Fibroblast of the aortic adventitia (primary cell): ENCODE results near the gene CXCL10. TPM values are rescaled to one million over a fixed set of nuclear protein-coding genes. Genes with fewer than 3 reads are reported as not detected.

Experiments
- DNase-seq: peaks from one replicate; pipeline ENCODE4 v3.0.0-alpha.2; 2010; ENCODE audit warnings: low read depth
- H3K4me3 ChIP-seq: 2 replicates; pipeline ENCODE4 v1.5.1; 2011; ENCODE audit warnings: low read depth, mild to moderate bottlenecking, control low read depth, low read length, moderate library complexity
- total RNA-seq: library from RNA; depleted of rRNA; stranded (reverse); fragments of >200 nt; gene quantifications from 2 replicates; pipeline ENCODE4 v1.2.3, GENCODE V29; 2012; ENCODE audit warnings: low replicate concordance
- TF ChIP-seq, protein P1 (sequence below): IDR thresholded peaks from 2 replicates; pipeline ENCODE4 v1.5.1; 2011; ENCODE audit warnings: mild to moderate bottlenecking, low read length, control low read depth, inconsistent platforms; ENCODE audit not compliant: insufficient read depth

Gene CXCL10
- total RNA-seq, 1 donor = not detected

DNA sequence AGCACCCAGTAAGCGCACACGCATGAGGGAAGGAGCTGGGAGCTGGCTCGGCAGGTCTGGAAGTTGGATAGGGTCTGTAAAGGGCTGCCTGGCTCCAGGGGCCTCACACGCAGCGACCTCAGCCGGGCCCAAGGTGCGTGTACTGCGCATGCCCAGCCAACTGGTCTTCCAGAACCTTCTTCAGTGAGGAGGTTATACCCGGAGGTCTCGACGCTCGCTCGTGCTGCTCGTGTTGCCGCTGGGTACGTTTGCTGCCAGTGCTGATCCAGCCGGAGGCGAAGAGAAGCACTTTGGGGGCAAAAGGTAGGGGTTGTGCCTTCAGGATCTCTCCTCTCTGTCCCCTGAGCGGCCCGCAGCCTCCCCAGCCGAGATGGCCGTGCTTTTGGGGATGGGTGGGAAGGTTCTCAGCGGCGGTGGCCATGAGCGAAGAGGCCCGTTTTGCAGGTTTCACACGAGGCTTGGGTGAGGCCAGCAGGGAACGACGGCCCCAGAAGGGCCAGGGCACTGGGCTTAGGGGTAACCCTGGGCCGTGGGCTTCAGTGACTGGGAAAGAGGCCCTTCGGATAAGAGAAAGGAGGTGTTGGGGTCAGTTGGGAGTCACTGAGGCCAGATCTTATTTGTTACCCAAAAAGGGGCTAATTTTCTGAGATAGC lies 12.2 kb downstream of the CXCL10 start:
- H3K4me3 ChIP-seq = no peak overlapping the region
- TF ChIP-seq, protein P1, sequence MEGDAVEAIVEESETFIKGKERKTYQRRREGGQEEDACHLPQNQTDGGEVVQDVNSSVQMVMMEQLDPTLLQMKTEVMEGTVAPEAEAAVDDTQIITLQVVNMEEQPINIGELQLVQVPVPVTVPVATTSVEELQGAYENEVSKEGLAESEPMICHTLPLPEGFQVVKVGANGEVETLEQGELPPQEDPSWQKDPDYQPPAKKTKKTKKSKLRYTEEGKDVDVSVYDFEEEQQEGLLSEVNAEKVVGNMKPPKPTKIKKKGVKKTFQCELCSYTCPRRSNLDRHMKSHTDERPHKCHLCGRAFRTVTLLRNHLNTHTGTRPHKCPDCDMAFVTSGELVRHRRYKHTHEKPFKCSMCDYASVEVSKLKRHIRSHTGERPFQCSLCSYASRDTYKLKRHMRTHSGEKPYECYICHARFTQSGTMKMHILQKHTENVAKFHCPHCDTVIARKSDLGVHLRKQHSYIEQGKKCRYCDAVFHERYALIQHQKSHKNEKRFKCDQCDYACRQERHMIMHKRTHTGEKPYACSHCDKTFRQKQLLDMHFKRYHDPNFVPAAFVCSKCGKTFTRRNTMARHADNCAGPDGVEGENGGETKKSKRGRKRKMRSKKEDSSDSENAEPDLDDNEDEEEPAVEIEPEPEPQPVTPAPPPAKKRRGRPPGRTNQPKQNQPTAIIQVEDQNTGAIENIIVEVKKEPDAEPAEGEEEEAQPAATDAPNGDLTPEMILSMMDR = no peak
- DNase-seq = no peak

DNA sequence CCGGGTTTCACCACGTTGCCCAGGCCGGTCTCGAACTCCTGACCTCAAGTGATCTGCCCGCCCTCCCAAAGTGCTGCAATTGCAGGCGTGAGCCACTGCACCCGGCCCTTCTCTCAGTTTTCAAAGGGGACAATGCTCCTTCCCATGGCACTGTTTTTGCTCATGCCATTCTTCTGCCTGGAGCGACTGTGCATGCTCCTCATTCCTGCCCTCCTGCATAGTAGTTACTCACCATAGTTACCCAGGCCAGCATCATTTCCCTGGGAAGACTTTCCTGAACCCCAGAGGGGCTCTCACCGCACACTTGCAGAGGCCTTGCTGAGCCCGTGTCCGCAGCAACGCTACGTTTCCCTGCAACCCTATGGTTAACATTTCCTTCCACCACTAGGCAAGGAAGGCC lies 12.7 kb downstream of the CXCL10 start:
- no peak overlapping the region for H3K4me3 ChIP-seq
- TF ChIP-seq, protein P1 = no peak
- DNase-seq = no peak

DNA sequence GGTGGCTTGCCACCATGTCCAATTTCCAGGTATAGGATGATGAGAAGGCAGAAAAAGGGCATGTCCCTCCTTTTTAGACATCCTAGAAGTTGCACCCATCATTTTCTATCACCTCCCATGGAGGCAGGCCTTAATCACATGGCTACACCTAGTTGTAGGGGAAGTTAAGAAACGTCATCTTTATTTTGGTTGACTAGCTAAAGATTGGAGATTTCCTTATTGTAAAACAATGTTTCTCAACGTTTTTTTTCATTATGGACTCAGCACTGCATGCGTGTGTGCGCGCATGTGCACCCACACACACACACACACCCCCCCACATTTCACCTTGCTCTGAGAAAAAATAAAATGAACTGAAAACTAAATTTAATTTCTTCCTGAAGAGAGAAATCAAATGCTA lies 14.0 kb downstream of the CXCL10 start:
- no peak overlapping the region for H3K4me3 ChIP-seq
- TF ChIP-seq, protein P1 = no peak
- no peak for DNase-seq

DNA sequence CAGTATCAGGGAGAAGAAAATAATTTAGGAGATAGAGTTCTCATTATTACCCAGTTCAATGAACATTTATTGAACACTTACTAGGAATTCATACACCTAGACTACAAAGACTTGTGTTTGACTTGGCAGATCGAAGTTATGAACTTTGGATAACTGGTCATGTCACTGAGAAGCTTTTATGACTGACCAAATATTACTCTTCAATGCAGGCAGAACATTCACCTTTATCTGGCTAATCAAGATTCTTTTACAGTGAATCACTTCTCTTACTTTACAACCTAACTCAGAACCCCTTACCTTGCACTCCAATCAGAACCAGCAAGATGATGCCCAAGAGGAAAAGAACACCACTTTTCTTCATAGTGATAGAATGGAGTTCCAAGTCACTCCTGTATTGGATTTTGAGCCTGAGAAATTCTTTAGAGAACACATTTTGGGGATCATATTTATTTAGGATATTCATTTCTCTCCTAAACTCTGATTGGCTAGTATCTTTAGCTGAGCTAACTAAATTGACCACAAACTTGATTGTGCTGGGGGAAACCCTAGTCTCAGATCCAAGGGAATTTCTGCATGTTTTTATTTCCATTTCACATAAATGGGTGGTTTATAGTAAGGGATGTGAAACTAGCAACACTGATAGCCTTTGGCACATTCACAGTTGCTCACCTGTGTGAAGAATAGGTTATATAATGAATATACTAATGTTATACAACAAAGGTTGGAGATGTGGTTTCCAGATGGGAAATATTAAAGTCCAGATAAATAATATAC lies 16.0 kb downstream of the CXCL10 start, which contains the start of gene CXCL9:
Gene CXCL9 (minus strand): TSS at position 421 of the 774 bp plus-strand sequence. CDS start 60 bp downstream, at position 361.
- DNase-seq = no peak
- TF ChIP-seq, protein P1 = no peak
- H3K4me3 ChIP-seq = no peak within 1 kb of the TSS

DNA sequence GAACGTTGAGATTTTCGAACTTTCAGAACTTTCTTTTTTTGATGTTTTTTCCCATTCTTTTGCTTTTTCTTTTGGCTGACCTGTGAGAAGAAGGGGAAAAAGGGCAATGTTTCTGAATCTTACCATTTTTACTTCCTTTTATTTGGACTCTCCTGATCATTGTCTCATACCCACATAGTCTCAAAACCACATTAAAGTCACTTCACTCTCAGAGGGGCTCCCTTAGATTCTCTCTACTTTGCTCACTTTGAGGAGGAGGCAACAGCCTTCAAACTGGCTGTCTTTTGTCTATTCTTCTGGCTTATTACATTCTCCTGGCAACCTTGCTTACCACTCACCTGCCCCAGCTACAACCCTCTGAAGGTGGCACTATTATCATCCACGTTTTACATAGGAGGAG lies 19.7 kb downstream of the CXCL10 start:
- DNase-seq = no peak
- TF ChIP-seq, protein P1 = no peak

DNA sequence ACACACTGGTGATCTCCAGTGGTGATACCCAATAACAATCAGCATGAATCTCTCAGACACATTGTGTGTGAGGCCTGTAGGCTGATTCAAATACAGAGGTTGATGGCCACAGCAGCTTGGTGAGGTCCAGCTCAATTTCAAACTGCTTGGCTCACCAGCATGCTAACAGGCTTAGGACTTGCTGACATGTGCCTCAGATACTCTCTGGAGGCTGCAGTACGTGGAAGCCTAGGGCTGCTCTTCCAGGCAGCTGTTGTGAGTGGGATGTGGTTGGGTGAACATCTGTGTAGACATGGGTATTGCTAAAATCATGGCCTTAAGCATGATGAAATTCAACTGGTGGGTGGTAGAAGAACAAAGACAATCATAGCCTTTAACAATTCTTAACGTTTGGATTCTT lies 20.3 kb downstream of the CXCL10 start:
- DNase-seq = no peak
- no peak overlapping the region for H3K4me3 ChIP-seq
- TF ChIP-seq, protein P1 = no peak

More for the DNA sequence above, 19.7 kb downstream of the CXCL10 start:
- no peak overlapping the region for H3K4me3 ChIP-seq
